NCI-H2029 (cell line): Measurements from ENCODE around the gene EFCAB12.

Experiments
- DNase-seq: peaks from one replicate; lab custom pipeline; 2025; lab: John Stamatoyannopoulos, UW

The EFCAB12 gene

GRCh38 chr3:129445471-129445870 lies 17.0 kb upstream of the EFCAB12 start:
- DNase-seq = no peak

- DNase-seq = no peak
Observed at GRCh38 chr3:129442947-129443346, 14.5 kb upstream of the EFCAB12 start.

- DNase-seq = no peak
Observed at GRCh38 chr3:129442486-129442885, 14.1 kb upstream of the EFCAB12 start.

DNA sequence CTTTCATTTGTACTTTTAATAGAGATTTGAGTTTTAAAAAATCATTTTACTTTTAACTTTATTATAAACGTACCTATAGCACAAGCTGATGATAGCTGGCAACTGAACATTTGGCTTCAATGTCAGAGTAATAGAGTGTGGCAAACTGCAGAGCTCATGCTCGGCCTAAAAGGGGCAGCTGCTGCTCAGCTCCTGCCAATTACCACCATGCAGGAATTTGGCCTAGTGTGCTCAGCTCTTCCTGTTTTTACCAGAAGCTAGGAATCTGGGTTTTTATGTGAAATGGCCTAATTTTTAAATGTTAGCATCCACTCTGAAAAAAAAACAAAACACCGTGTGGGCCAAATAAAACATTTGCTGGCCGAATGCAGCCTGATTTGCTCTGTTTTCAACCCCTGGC lies 13.3 kb upstream of the EFCAB12 start:
- DNase-seq = no peak

GRCh38 chr3:129441215-129441614 lies 12.8 kb upstream of the EFCAB12 start:
- DNase-seq = peak; percentile 1

DNA sequence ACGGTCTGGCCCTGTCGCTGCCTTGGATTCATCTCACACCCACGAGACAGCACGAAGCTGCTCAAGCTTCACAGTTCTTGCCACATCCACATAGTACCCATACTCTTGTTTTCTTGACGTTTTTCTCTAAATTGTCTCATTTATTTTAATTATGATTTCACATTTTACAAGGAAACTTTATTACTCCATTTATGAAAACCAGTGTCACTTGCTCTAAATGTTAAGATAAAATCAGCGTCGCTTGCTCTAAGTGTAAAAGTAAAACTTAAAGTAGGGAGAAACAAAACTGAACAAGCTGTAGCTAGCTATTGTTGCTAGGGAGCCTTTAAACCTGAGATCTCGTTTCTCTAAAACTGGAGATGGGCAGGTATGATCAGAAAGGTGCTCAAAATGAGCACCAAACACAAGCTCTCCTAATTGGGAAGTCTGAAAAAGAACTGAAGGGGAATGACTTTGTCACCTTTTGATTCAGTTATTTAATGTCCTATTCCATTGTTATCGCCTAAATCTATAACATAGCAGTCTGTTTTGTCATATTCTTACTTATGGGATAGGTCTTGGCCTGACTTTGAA lies 12.3 kb upstream of the EFCAB12 start:
- DNase-seq = no peak

GRCh38 chr3:129439817-129440617 lies 11.6 kb upstream of the EFCAB12 start, which contains the start of the genes IFT122 and MBD4:
TSS of gene IFT122 (plus strand) at chr3:129440224. CDS start at chr3:129440331, 107 bp downstream.
TSS of gene MBD4 (minus strand) at chr3:129439948. CDS start at chr3:129439833, 115 bp downstream.
- peak; percentile 93 for DNase-seq

DNA sequence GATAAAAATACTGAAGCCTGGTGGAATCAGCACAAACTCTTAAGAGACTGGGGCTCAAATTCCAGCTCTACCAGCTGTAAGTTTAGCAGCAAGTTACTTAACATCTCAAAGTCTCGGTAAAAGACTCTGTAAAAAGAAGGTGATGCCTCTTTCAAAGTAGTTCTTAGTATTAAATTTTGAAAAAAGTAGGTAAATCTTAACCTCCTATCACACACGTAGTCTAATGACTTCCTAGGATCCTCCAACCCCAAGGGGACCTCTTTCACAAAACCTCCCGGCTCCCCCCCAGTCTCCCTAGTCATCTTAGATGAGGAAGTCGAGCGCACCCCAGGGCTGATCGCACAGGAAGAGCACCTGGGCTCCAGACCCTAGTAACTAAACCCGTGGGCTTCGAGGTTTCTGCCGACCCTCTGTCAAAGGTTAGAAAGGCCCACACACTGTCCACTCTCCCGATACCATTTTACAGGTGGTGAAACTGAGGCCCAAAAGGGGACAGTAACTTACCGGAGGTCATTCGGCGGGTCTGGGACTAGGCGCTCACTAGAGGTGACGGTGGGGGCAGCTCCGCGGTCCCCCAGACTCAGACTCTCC lies 10.9 kb upstream of the EFCAB12 start:
- DNase-seq = no peak

- DNase-seq = no peak
Observed at GRCh38 chr3:129435367-129435766, 6.9 kb upstream of the EFCAB12 start.

GRCh38 chr3:129434140-129434539 lies 5.7 kb upstream of the EFCAB12 start:
- DNase-seq = no peak

DNA sequence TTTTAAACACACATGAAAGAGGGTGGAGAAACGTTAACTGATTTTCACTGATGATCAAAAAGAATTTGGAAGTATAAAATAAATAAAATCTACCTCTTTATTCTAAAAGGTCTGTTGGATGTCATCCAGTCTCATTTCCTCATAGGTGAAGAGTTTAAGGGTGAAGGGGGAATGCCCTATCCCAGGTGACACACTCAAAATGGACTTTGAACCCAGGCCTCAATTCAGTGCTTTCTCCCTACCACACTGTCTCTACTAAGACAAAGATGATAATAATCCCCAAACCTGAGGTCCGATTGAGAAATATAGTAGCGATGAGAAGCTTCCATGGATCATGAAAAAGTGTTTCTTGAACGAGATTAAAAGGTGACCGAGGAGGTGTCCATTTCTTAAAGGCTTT lies 5.1 kb upstream of the EFCAB12 start:
- DNase-seq = no peak

DNA sequence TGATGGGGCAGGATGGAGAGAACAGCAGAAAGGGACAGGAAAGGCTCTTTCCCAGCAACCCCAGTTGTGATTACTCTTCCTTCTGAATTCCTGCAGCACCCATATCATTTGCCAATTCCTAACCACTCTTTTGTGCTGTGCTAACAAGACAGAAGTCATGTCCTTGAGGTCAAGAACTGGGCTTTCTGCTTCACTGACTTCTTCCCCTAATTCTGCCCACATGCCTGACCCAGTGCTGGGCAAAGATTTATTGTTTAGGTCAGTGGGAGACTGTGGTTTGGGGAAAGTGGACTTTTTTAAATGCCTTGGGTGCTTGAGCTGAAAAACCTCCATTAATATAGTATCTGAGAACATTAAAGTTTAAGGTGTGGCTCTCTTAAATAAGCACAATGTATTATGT lies 4.2 kb upstream of the EFCAB12 start:
- DNase-seq = no peak

- no peak for DNase-seq
Observed at GRCh38 chr3:129432036-129432435, 3.6 kb upstream of the EFCAB12 start.

GRCh38 chr3:129429602-129430001 lies 1.2 kb upstream of the EFCAB12 start:
- no peak for DNase-seq

GRCh38 chr3:129429080-129429451 lies 630 bp upstream of the EFCAB12 start:
- DNase-seq = no peak

DNA sequence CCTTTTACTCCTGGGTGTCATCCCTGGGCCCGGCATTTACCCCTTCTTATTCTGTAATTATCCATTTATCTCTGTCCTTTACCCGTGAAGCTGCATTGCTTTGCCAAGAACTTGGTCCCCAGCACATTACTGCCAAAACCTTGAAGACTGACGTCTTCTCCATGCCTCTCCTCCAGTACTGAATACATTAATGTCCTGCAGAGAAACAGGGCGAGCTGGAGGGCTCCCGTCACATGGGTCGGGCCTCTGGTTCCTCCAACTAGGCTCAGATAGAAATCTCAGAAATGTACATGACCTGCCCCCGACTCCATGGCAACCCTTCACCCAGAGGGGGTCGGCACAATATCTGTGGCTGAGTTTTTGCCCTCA lies 445 bp downstream of the EFCAB12 start:
- DNase-seq = no peak

DNA sequence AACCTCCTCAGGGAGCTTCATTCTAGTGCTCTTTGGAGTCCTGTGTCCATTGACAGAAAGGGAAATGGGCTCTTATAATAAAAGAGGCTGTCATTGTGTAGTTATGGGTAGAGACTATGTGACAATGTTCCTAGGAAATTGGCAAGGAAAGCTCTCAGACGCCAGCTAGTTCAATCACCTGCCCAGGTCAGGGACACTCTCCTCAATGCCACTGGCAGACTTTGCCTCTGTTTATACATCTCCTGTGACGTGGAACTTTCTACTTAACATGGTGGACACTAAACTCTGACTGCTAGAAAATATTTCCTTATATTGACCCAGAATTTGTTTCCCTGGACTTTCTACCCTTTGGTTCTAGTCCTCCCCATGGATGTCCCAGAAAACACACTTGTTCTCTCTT lies 2.8 kb downstream of the EFCAB12 start:
- no peak for DNase-seq

- DNase-seq = no peak
Observed at GRCh38 chr3:129425213-129425612, 3.2 kb downstream of the EFCAB12 start.

GRCh38 chr3:129424185-129424841 lies 4.1 kb downstream of the EFCAB12 start:
- DNase-seq = no peak

- no peak for DNase-seq
Observed at GRCh38 chr3:129422897-129423296, 5.5 kb downstream of the EFCAB12 start.

DNA sequence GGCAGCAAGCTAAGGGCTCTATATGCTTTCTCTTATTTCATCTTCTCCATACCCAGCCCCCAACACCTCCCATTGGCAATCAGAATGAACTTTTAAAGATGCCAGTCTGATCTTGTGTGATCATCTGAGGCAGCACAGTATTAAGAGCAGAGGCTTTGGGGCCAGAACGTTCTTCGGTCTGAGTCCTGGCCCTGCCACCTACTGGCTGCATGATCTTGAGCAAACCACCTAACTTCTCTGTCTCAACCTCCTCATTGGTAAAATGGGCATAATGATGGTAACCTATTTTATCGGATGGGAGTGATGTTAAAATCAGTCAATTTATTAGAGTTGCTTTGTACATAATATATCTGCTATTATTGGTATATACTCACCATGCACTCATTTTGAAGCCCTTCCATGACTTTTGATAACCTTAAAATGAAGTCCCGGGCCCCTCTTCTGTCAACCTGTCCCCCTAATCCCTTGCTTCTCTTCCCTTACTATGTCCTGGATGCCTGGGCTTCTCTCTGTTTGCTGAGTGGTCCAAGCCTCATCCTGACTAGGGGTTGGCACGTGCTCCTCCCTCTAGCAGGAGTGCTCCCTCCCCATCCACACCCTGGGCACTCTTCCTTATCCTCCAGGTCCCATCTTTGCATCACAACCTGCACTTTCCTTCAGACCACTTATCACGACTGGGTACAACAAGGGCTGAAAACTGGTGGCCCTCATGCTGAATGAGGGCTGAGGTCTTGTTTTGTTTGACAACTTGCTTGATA lies 6.3 kb downstream of the EFCAB12 start:
- no peak for DNase-seq

- no peak for DNase-seq
Observed at GRCh38 chr3:129421236-129421883, 7.1 kb downstream of the EFCAB12 start.
